ENCODE measurements around the gene KIF3A. TPM values are rescaled to one million over a fixed set of nuclear protein-coding genes. Genes with fewer than 3 reads are reported as not detected.

The KIF3A gene
- total RNA-seq, 1 donor from 2014 or later, result 27.6 TPM

GRCh38 chr5:132773114-132773513 is 35.8 kb upstream of the KIF3A start:
- Mint-ChIP-seq H3K4me3 (no peak overlapping the region), H3K27ac (peak overlapping the region; percentile 84), H3K27me3 (ENCODE audit: insufficient read depth, low read depth) (peaks cover 4% of the 10 kb centered on the region), H3K4me1 (peaks cover 51% of the 10 kb centered on the region), H3K36me3 (peaks cover 2% of the 10 kb centered on the region), H3K9me3 (no peaks in the 10 kb centered on the region)
- H3K9me3 ChIP-seq (ENCODE audit: low read depth), result no peaks in the 10 kb centered on the region
- H2AFZ ChIP-seq (replicated peaks), result no peak overlapping the region
- H3K4me2 ChIP-seq, result no peak overlapping the region
- H3K27ac ChIP-seq, result no peak overlapping the region
- H3F3A ChIP-seq (ENCODE audit: low read depth), result peaks cover 33% of the 10 kb centered on the region
- H3K9ac ChIP-seq, result no peak overlapping the region
- H3K36me3 ChIP-seq, result no peaks in the 10 kb centered on the region
- H4K20me1 ChIP-seq (ENCODE audit: low read depth), result peaks cover 20% of the 10 kb centered on the region
- H3K4me3 ChIP-seq, result no peak overlapping the region
- H3K27me3 ChIP-seq, result peaks cover 29% of the 10 kb centered on the region
- TF ChIP-seq EZH2 (IDR thresholded peaks at IDR 0.05) (no peak), CTCF (IDR thresholded peaks at IDR 0.05) (no peak), EZH2phosphoT487 (IDR thresholded peaks at IDR 0.05) (no peak)
- H3K79me2 ChIP-seq (ENCODE audit: low read depth), result peaks cover 6% of the 10 kb centered on the region
- DNase-seq (ENCODE audit: low spot score), result no peak
- H3K4me1 ChIP-seq, result peaks cover 30% of the 10 kb centered on the region

GRCh38 chr5:132772291-132773070 is 35.1 kb upstream of the KIF3A start:
- peaks cover 27% of the 10 kb centered on the region for H3F3A ChIP-seq (ENCODE audit: low read depth)
- no peak for TF ChIP-seq CTCF (IDR thresholded peaks at IDR 0.05)
- no peak for TF ChIP-seq EZH2phosphoT487 (IDR thresholded peaks at IDR 0.05)
- TF ChIP-seq EZH2 (IDR thresholded peaks at IDR 0.05), result no peak
- no peak overlapping the region for H3K4me3 Mint-ChIP-seq
- H3K36me3 ChIP-seq, result no peaks in the 10 kb centered on the region
- H3K4me3 ChIP-seq, result no peak overlapping the region
- H3K36me3 Mint-ChIP-seq, result peaks cover 2% of the 10 kb centered on the region
- H3K79me2 ChIP-seq (ENCODE audit: low read depth), result peaks cover 6% of the 10 kb centered on the region
- no peak overlapping the region for H2AFZ ChIP-seq (replicated peaks)
- peaks cover 50% of the 10 kb centered on the region for H3K4me1 Mint-ChIP-seq
- no peak for DNase-seq (ENCODE audit: low spot score)
- H3K27ac Mint-ChIP-seq, result no peak overlapping the region
- no peaks in the 10 kb centered on the region for H3K9me3 Mint-ChIP-seq
- peaks cover 4% of the 10 kb centered on the region for H3K27me3 Mint-ChIP-seq (ENCODE audit: insufficient read depth, low read depth)
- H3K4me1 ChIP-seq, result peaks cover 30% of the 10 kb centered on the region
- no peak overlapping the region for H3K27ac ChIP-seq
- no peak overlapping the region for H3K9ac ChIP-seq
- H3K27me3 ChIP-seq, result peaks cover 23% of the 10 kb centered on the region
- H4K20me1 ChIP-seq (ENCODE audit: low read depth), result peaks cover 20% of the 10 kb centered on the region
- no peak overlapping the region for H3K4me2 ChIP-seq
- no peaks in the 10 kb centered on the region for H3K9me3 ChIP-seq (ENCODE audit: low read depth)

- Histone ChIP-seq H3K9me3 (ENCODE audit: low read depth) (no peaks in the 10 kb centered on the region), H4K20me1 (ENCODE audit: low read depth) (peaks cover 20% of the 10 kb centered on the region), H3F3A (ENCODE audit: low read depth) (peaks cover 24% of the 10 kb centered on the region), H3K36me3 (no peaks in the 10 kb centered on the region), H3K27ac (no peak overlapping the region), H3K27me3 (peaks cover 16% of the 10 kb centered on the region), H3K4me2 (no peak overlapping the region), H3K4me3 (no peak overlapping the region), H3K4me1 (peaks cover 30% of the 10 kb centered on the region), H2AFZ (replicated peaks) (no peak overlapping the region), H3K79me2 (ENCODE audit: low read depth) (peaks cover 6% of the 10 kb centered on the region), H3K9ac (no peak overlapping the region)
- Mint-ChIP-seq H3K36me3 (peaks cover 2% of the 10 kb centered on the region), H3K27me3 (ENCODE audit: insufficient read depth, low read depth) (peaks cover 4% of the 10 kb centered on the region), H3K9me3 (no peaks in the 10 kb centered on the region), H3K4me1 (peaks cover 50% of the 10 kb centered on the region), H3K27ac (no peak overlapping the region), H3K4me3 (no peak overlapping the region)
- no peak for TF ChIP-seq EZH2 (IDR thresholded peaks at IDR 0.05)
- no peak for TF ChIP-seq CTCF (IDR thresholded peaks at IDR 0.05)
- TF ChIP-seq EZH2phosphoT487 (IDR thresholded peaks at IDR 0.05), result no peak
- DNase-seq (ENCODE audit: low spot score), result peak; percentile 77
Measured at GRCh38 chr5:132771503-132771998, 34.2 kb upstream of the KIF3A start.
